ENCODE data around the gene LDHD. TPM values are rescaled to one million over a fixed set of nuclear protein-coding genes. Genes with fewer than 3 reads are reported as not detected.

The LDHD gene
- total RNA-seq, 2 experiments from 2014 or later = 0.21 TPM; not detected in 1

- H3K4me3 Mint-ChIP-seq = no peak overlapping the region
- H3K27me3 Mint-ChIP-seq = no peaks in the 10 kb centered on the region
- H3K9me3 Mint-ChIP-seq (ENCODE audit: low read depth) = peaks cover 2% of the 10 kb centered on the region
- peaks cover 46% of the 10 kb centered on the region for H3K4me1 Mint-ChIP-seq
- no peak overlapping the region for H3K27ac Mint-ChIP-seq
- ChIA-PET CTCF (no interaction called here), POLR2A (no interaction called here)
- no peak for ATAC-seq
- DNase-seq = no peak
- intact Hi-C loops (cut with DNase I, micrococcal nuclease) = no loop called here
- no peaks in the 10 kb centered on the region for H3K36me3 Mint-ChIP-seq (ENCODE audit: low read depth)
These were observed 49.6 kb downstream of the LDHD start for GRCh38 chr16:75066861-75067447.

- CTCF ChIA-PET = interaction anchor here (1.1 to 2.7 kb wide), 4 partner anchors 32 to 59 kb away, joined by 3 to 12 read pairs (median 4); no protein-coding TSS in a partner anchor
- POLR2A ChIA-PET = no interaction called here
- H3K4me3 Mint-ChIP-seq = peak overlapping the region; percentile 56
- no peaks in the 10 kb centered on the region for H3K27me3 Mint-ChIP-seq
- no peak overlapping the region for H3K27ac Mint-ChIP-seq
- intact Hi-C loops (cut with DNase I, micrococcal nuclease) = loop anchor here in 1 of 2 experiments (2.0 kb wide), 1 partner anchor 55 kb away; no protein-coding TSS in a partner anchor
- peaks cover 47% of the 10 kb centered on the region for H3K4me1 Mint-ChIP-seq
- ATAC-seq (no peak), DNase-seq (no peak)
- H3K9me3 Mint-ChIP-seq (ENCODE audit: low read depth) = peaks cover 2% of the 10 kb centered on the region
- no peaks in the 10 kb centered on the region for H3K36me3 Mint-ChIP-seq (ENCODE audit: low read depth)
These were observed 50.9 kb downstream of the LDHD start for GRCh38 chr16:75065521-75066149.

- peak overlapping the region; percentile 74 for H3K27ac Mint-ChIP-seq
- peaks cover 42% of the 10 kb centered on the region for H3K4me1 Mint-ChIP-seq
- no peaks in the 10 kb centered on the region for H3K27me3 Mint-ChIP-seq
- no peaks in the 10 kb centered on the region for H3K36me3 Mint-ChIP-seq (ENCODE audit: low read depth)
- ATAC-seq = peak; percentile 82
- ChIA-PET POLR2A (no interaction called here), CTCF (interaction anchor here (0.6 to 2.7 kb wide), 8 partner anchors 32 to 558 kb away, joined by 3 to 12 read pairs (median 3); no protein-coding TSS in a partner anchor)
- H3K9me3 Mint-ChIP-seq (ENCODE audit: low read depth) = peaks cover 2% of the 10 kb centered on the region
- DNase-seq = peak; percentile 67
- intact Hi-C loops (cut with DNase I, micrococcal nuclease) = loop anchor here in 1 of 2 experiments (2.0 kb wide), 1 partner anchor 54 kb away; no protein-coding TSS in a partner anchor
- H3K4me3 Mint-ChIP-seq = peak overlapping the region; percentile 56
These were observed 51.5 kb downstream of the LDHD start for GRCh38 chr16:75065149-75065505.

GRCh38 chr16:75064403-75065148 lies 52.0 kb downstream of the LDHD start:
- DNase-seq (peak; percentile 62), ATAC-seq (peak; percentile 58)
- H3K4me3 Mint-ChIP-seq = peak overlapping the region; percentile 56
- ChIA-PET CTCF (interaction anchor here (0.6 to 2.7 kb wide), 8 partner anchors 33 to 558 kb away, joined by 3 to 12 read pairs (median 3); no protein-coding TSS in a partner anchor), POLR2A (no interaction called here)
- intact Hi-C loops (cut with DNase I, micrococcal nuclease) = loop anchor here (1.0 to 5.0 kb wide), 5 partner anchors 37 to 54 kb away; no protein-coding TSS in a partner anchor
- H3K27me3 Mint-ChIP-seq = no peaks in the 10 kb centered on the region
- H3K9me3 Mint-ChIP-seq (ENCODE audit: low read depth) = no peaks in the 10 kb centered on the region
- H3K4me1 Mint-ChIP-seq = peaks cover 41% of the 10 kb centered on the region
- H3K36me3 Mint-ChIP-seq (ENCODE audit: low read depth) = no peaks in the 10 kb centered on the region
- H3K27ac Mint-ChIP-seq = peak overlapping the region; percentile 74

- Mint-ChIP-seq H3K27me3 (no peaks in the 10 kb centered on the region), H3K27ac (peak overlapping the region; percentile 65), H3K4me1 (peaks cover 44% of the 10 kb centered on the region), H3K9me3 (ENCODE audit: low read depth) (no peaks in the 10 kb centered on the region), H3K4me3 (no peak overlapping the region), H3K36me3 (ENCODE audit: low read depth) (no peaks in the 10 kb centered on the region)
- no peak for ATAC-seq
- ChIA-PET CTCF (interaction anchor here (0.7 to 2.7 kb wide), 6 partner anchors 11 to 354 kb away, joined by 3 to 12 read pairs (median 4); no protein-coding TSS in a partner anchor), POLR2A (no interaction called here)
- intact Hi-C loops (cut with DNase I, micrococcal nuclease) = loop anchor here (1.0 to 5.0 kb wide), 5 partner anchors 36 to 53 kb away; no protein-coding TSS in a partner anchor
- no peak for DNase-seq
These were observed 53.0 kb downstream of the LDHD start for GRCh38 chr16:75063549-75064088.

GRCh38 chr16:75062976-75063346 lies 53.6 kb downstream of the LDHD start:
- CTCF ChIA-PET = interaction anchor here (0.7 to 2.7 kb wide), 6 partner anchors 10 to 130 kb away, joined by 3 to 12 read pairs (median 6); partner anchors contain the start of gene ZNRF1
- peak overlapping the region; percentile 55 for H3K27ac Mint-ChIP-seq

GRCh38 chr16:75062135-75062975 lies 54.2 kb downstream of the LDHD start:
- intact Hi-C loops (cut with DNase I, micrococcal nuclease) = loop anchor here (5.0 kb wide), 3 partner anchors 35 to 50 kb away; no protein-coding TSS in a partner anchor
- H3K9me3 Mint-ChIP-seq (ENCODE audit: low read depth) = no peaks in the 10 kb centered on the region
- ChIA-PET POLR2A (interaction anchor here (0.6 kb wide), 1 partner anchor 27 kb away, joined by 5 read pairs; no protein-coding TSS in a partner anchor), CTCF (interaction anchor here (0.5 to 2.7 kb wide), 12 partner anchors 9 to 1433 kb away, joined by 3 to 12 read pairs (median 4); partner anchors contain the start of gene ZNRF1)
- peak overlapping the region; percentile 55 for H3K27ac Mint-ChIP-seq
- H3K4me1 Mint-ChIP-seq = peaks cover 44% of the 10 kb centered on the region
- no peak for DNase-seq
- H3K4me3 Mint-ChIP-seq = no peak overlapping the region
- no peaks in the 10 kb centered on the region for H3K27me3 Mint-ChIP-seq
- H3K36me3 Mint-ChIP-seq (ENCODE audit: low read depth) = no peaks in the 10 kb centered on the region
- no peak for ATAC-seq

More at GRCh38 chr16:75062976-75063346, 53.6 kb downstream of the LDHD start:
- ATAC-seq (no peak), DNase-seq (no peak)
- no peaks in the 10 kb centered on the region for H3K36me3 Mint-ChIP-seq (ENCODE audit: low read depth)
- peaks cover 44% of the 10 kb centered on the region for H3K4me1 Mint-ChIP-seq
- intact Hi-C loops (cut with DNase I, micrococcal nuclease) = loop anchor here (5.0 kb wide), 3 partner anchors 36 to 51 kb away; no protein-coding TSS in a partner anchor
- H3K27me3 Mint-ChIP-seq = no peaks in the 10 kb centered on the region
- POLR2A ChIA-PET = no interaction called here
- H3K9me3 Mint-ChIP-seq (ENCODE audit: low read depth) = no peaks in the 10 kb centered on the region
- no peak overlapping the region for H3K4me3 Mint-ChIP-seq

Other genes with a start within 250 kb of the LDHD start
- 10 to 100 TPM; 69.2 to 91.4 TPM for gene WDR59, start 131.7 kb downstream of the LDHD start, total RNA-seq
- gene ZNRF1, start 117.8 kb downstream of the LDHD start, total RNA-seq = 10 to 100 TPM; 35.2 to 42.9 TPM
- 10 to 100 TPM; 14.8 to 17.3 TPM for gene ZFP1, start 31.7 kb upstream of the LDHD start, total RNA-seq
- gene CTRB2, start 90.4 kb upstream of the LDHD start, total RNA-seq = not detected
- gene CTRB1, start 102.2 kb upstream of the LDHD start, total RNA-seq = not detected
- 1 to 10 TPM in 1 of 2 experiments, under 1 TPM in 1; 0.98 to 1.7 TPM for gene BCAR1, start 134.8 kb upstream of the LDHD start, total RNA-seq